HG02759 (cell line): ENCODE results near the gene METAP2.
A peak's percentile ranks its signal among the peaks of the same experiment; 100 is the strongest.

ENCODE experiments used
- ATAC-seq: cut with Tn5 transposase; IDR thresholded peaks from one replicate; pipeline ENCODE4 v1.9.1; 2021; ENCODE audit warnings: mild to moderate bottlenecking, moderate library complexity; ENCODE audit not compliant: unreplicated experiment

METAP2 gene

GRCh38 chr12:95548539-95549391, 74.8 kb downstream of the METAP2 start:
- peak; percentile 70 for ATAC-seq

DNA sequence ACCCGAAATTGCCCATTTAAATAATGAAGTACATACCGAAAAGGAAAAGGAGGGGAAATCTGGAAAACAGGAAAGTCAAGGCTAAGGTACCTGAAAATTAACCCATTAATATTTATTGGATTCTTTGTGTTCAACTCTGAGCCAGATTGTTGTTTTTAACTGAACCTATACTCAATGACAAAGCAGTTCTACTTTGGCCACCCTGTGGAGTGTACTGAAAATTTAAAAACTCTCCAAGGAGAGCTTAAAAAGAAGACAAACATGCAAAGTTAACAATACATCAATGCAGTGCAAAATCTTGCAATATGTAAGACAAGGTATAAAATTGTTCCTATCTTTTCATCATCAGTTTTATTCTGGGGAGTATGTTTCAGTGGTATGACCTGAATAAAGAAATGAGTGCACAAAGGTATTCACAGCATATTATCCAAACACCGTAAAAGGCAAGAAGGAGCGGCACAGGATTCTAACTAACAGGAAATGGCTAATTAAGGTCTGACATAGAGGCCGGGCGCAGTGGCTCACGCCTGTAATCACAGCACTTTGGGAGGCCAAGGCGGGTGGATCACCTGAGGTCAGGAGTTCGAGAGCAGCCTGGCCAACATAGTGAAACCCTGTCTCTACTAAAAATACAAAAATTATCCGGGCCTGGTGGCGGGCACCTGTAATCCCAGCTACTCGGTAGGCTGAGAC, 75.6 kb downstream of the METAP2 start:
- no peak for ATAC-seq

GRCh38 chr12:95551305-95551704, 77.4 kb downstream of the METAP2 start, which contains the start of gene USP44:
Gene USP44, minus strand, starts transcription at chr12:95551476. Its CDS starts 17,220 bp downstream, at chr12:95534256.
- ATAC-seq = no peak

DNA sequence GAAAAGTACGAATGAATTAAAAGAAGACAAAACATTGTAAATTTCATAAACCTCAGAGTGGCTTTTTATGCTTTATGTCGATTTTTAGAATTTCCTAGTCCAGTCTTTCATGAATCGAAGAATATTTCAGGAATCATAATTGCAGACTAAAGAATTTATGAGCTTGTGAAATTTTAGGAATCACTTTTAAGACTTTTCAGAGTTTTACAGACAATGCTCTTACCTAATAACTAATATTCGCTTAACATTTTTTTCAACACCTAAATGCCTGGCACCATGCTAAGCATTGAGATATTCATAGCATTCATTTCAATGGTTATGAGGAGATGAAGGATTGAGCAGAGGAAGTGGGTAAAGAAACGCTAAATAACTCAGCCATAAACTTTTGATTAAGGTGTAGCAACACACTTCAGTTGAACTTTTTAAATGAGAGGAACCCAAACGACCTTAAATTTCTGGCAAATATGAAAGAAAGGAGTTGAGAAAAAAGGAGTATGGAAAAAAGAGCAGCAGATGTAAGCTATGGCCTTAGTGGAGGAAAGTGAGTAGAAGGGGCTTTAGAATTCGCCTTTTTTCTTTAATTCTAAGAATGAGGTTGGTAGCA, 78.1 kb downstream of the METAP2 start:
- ATAC-seq = no peak

GRCh38 chr12:95553197-95553943, 79.4 kb downstream of the METAP2 start:
- no peak for ATAC-seq

DNA sequence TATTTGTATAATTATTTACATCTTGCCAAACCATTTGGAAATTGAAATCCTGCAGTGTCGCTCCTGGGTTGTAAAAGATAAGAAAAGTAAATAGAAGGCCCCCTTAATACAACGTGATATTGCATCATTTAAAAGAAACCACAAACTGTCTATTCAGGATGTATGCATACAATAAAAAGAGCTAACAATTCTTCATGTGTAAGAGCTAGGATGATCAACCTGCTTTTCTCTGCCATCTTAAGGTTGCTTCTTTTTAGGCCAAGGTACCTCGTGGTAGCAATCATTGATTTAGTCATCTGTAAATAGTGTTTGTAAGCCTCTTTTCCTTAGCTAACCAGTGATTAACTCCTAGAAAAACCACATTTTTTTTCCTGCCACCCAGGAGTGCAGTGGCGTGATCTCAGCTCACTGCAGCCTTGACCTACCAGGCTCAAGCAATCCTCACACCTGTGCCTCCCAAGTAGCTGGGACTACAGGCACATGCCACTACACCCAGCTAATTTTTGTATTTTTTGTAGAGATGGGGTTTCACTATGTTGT, 80.7 kb downstream of the METAP2 start:
- no peak for ATAC-seq

- no peak for ATAC-seq
These were observed 83.7 kb downstream of the METAP2 start for GRCh38 chr12:95557625-95558024.
